Mesenchymal stem cell (in vitro differentiated cells and primary cell): Measurements from ENCODE around the gene KCNMB2.

Experiments used
- DNase-seq: peaks from one replicate; pipeline ENCODE4 v3.0.0-alpha.2; 2013
- H2AFZ ChIP-seq: one replicate; pipeline ENCODE4 v1.6.1; 2013; ENCODE audit warnings: low read depth, mild to moderate bottlenecking, control low read depth, inconsistent platforms, low read length, moderate library complexity
- H2AK5ac ChIP-seq: 2 replicates; pipeline ENCODE4 v1.6.1; 2013; ENCODE audit warnings: low read length, moderate library complexity, mild to moderate bottlenecking, inconsistent platforms; ENCODE audit not compliant: severe bottlenecking
- H2BK120ac ChIP-seq: one replicate; pipeline ENCODE4 v1.6.1; 2013; ENCODE audit warnings: low read depth, mild to moderate bottlenecking, inconsistent platforms, low read length, moderate library complexity
- H2BK12ac ChIP-seq, 2 experiments: one replicate each; pipeline ENCODE4 v1.6.1; 2013; ENCODE audit warnings: inconsistent platforms in 2 of 2, low read length in 2 of 2, mild to moderate bottlenecking in 2 of 2, moderate library complexity in 2 of 2, control low read depth in 1 of 2
- H2BK15ac ChIP-seq: one replicate; pipeline ENCODE4 v1.6.1; 2013; ENCODE audit warnings: mild to moderate bottlenecking, low read depth, inconsistent platforms; ENCODE audit not compliant: poor library complexity, severe bottlenecking
- H2BK5ac ChIP-seq: 2 replicates; pipeline ENCODE4 v1.6.1; 2013; ENCODE audit warnings: low read depth, mild to moderate bottlenecking, low read length, control low read depth, inconsistent platforms; ENCODE audit not compliant: poor library complexity, severe bottlenecking
- H3K14ac ChIP-seq, 2 experiments: one replicate each; pipeline ENCODE4 v1.6.1; 2013; ENCODE audit warnings: inconsistent platforms in 2 of 2, low read length in 2 of 2, control low read depth in 1 of 2, mild to moderate bottlenecking in 1 of 2, moderate library complexity in 1 of 2
- H3K18ac ChIP-seq, 2 experiments: one replicate each; pipeline ENCODE4 v1.6.1; 2013; ENCODE audit warnings: inconsistent platforms in 2 of 2, low read length in 2 of 2, control low read depth in 1 of 2, low read depth in 1 of 2, mild to moderate bottlenecking in 1 of 2
- H3K23ac ChIP-seq, 2 experiments: one replicate each; pipeline ENCODE4 v1.6.1; 2013; ENCODE audit warnings: inconsistent platforms in 2 of 2, low read length in 2 of 2, mild to moderate bottlenecking in 2 of 2, moderate library complexity in 2 of 2, control low read depth in 1 of 2
- H3K27ac ChIP-seq: 2 replicates; pipeline ENCODE4 v1.5.1; 2013; ENCODE audit warnings: mild to moderate bottlenecking, moderate library complexity, low read length, control low read depth, inconsistent platforms; ENCODE audit not compliant: poor library complexity, severe bottlenecking
- H3K27me3 ChIP-seq, 2 experiments: 2 replicates each; pipeline versions ENCODE4 v1.6.1 to v1.7.0; 2013; ENCODE audit warnings: low read length in 2 of 2, mild to moderate bottlenecking in 2 of 2, moderate library complexity in 2 of 2, control low read depth in 1 of 2, inconsistent platforms in 1 of 2; ENCODE audit not compliant: control insufficient read depth in 1 of 2, insufficient read depth in 1 of 2
- H3K36me3 ChIP-seq, 2 experiments: 2 replicates each; pipeline versions ENCODE4 v1.6.1 to v1.7.0; 2013; ENCODE audit warnings: low read length in 2 of 2, control low read depth in 1 of 2, inconsistent platforms in 1 of 2, low read depth in 1 of 2, mild to moderate bottlenecking in 1 of 2; ENCODE audit not compliant: insufficient read depth in 2 of 2, control insufficient read depth in 1 of 2
- H3K4ac ChIP-seq, 2 experiments: one replicate each; pipeline ENCODE4 v1.6.1; 2013; ENCODE audit warnings: inconsistent platforms in 2 of 2, low read length in 2 of 2, mild to moderate bottlenecking in 2 of 2, moderate library complexity in 2 of 2, control low read depth in 1 of 2, low read depth in 1 of 2
- H3K4me1 ChIP-seq: 2 replicates; pipeline ENCODE4 v1.6.1; 2013; ENCODE audit warnings: low read depth, low read length, control low read depth; ENCODE audit not compliant: control insufficient read depth, insufficient read depth
- H3K4me2 ChIP-seq: 2 replicates; pipeline ENCODE4 v1.6.1; 2013; ENCODE audit warnings: low read length, mild to moderate bottlenecking, inconsistent platforms; ENCODE audit not compliant: poor library complexity, severe bottlenecking
- H3K4me3 ChIP-seq, 2 experiments: 2 replicates each; pipeline versions ENCODE4 v1.5.1 to v1.7.0; 2013; ENCODE audit warnings: low read length in 2 of 2, mild to moderate bottlenecking in 2 of 2, control low read depth in 1 of 2, low read depth in 1 of 2; ENCODE audit not compliant: insufficient read depth in 1 of 2
- H3K79me1 ChIP-seq: replicated peaks from 2 replicates; pipeline ENCODE4 v1.6.1; 2013; ENCODE audit warnings: mild to moderate bottlenecking, control low read depth, low read length, inconsistent platforms; ENCODE audit not compliant: poor library complexity, severe bottlenecking
- H3K9ac ChIP-seq: 2 replicates; pipeline ENCODE4 v1.7.0; 2013; ENCODE audit warnings: mild to moderate bottlenecking, low read length, moderate library complexity
- H3K9me3 ChIP-seq: 2 replicates; pipeline ENCODE4 v1.7.0; 2013; ENCODE audit warnings: mild to moderate bottlenecking, low read length; ENCODE audit not compliant: control insufficient read depth
- H4K8ac ChIP-seq: one replicate; pipeline ENCODE4 v1.6.1; 2013; ENCODE audit warnings: inconsistent platforms, mild to moderate bottlenecking, low read length, moderate library complexity
- H4K91ac ChIP-seq: one replicate; pipeline ENCODE4 v1.6.1; 2013; ENCODE audit warnings: mild to moderate bottlenecking, low read length, inconsistent platforms
- WGBS: methylation state at CpG from one replicate; pipeline ENCODE4 v1.1.7; 2013; ENCODE audit warnings: mixed read lengths; 5-methylcytosine and 5-hydroxymethylcytosine counted together

The KCNMB2 gene

GRCh38 chr3:178684881-178685590 lies 148.8 kb downstream of the KCNMB2 start:
- H2BK120ac ChIP-seq: no peak overlapping the region
- H3K4ac ChIP-seq: no peak overlapping the region
- no peak overlapping the region for H4K91ac ChIP-seq
- no peak overlapping the region for H3K9ac ChIP-seq
- H2BK12ac ChIP-seq: no peak overlapping the region
- no peak overlapping the region for H3K27ac ChIP-seq
- H3K4me2 ChIP-seq: no peak overlapping the region
- H3K4me3 ChIP-seq: no peak overlapping the region
- no peak overlapping the region for H2AK5ac ChIP-seq
- no peaks in the 10 kb centered on the region for H3K79me1 ChIP-seq
- no peak overlapping the region for H3K23ac ChIP-seq
- no peaks in the 10 kb centered on the region for H3K36me3 ChIP-seq
- no peak overlapping the region for H3K14ac ChIP-seq
- no peak for DNase-seq
- 58% methylated on average over 1 of the region's 1 CpG for WGBS
- H3K18ac ChIP-seq: no peak overlapping the region
- no peak overlapping the region for H2BK15ac ChIP-seq
- H2AFZ ChIP-seq: no peak overlapping the region
- no peaks in the 10 kb centered on the region for H3K9me3 ChIP-seq
- no peaks in the 10 kb centered on the region for H3K27me3 ChIP-seq
- H2BK5ac ChIP-seq: no peak overlapping the region
- no peak overlapping the region for H4K8ac ChIP-seq
- no peaks in the 10 kb centered on the region for H3K4me1 ChIP-seq

GRCh38 chr3:178685591-178685906 lies 149.3 kb downstream of the KCNMB2 start:
- H3K4me3 ChIP-seq: no peak overlapping the region
- no peak overlapping the region for H3K9ac ChIP-seq
- H4K91ac ChIP-seq: no peak overlapping the region
- WGBS: no CpG with 5 or more reads among the region's 3 CpGs
- no peaks in the 10 kb centered on the region for H3K4me1 ChIP-seq
- no peaks in the 10 kb centered on the region for H3K9me3 ChIP-seq
- no peak overlapping the region for H2AFZ ChIP-seq
- no peak overlapping the region for H3K18ac ChIP-seq
- H3K4me2 ChIP-seq: no peak overlapping the region
- no peak overlapping the region for H2BK5ac ChIP-seq
- no peak overlapping the region for H2BK120ac ChIP-seq
- no peaks in the 10 kb centered on the region for H3K27me3 ChIP-seq
- H3K23ac ChIP-seq: no peak overlapping the region
- H3K36me3 ChIP-seq: no peaks in the 10 kb centered on the region
- H2BK15ac ChIP-seq: no peak overlapping the region
- H3K79me1 ChIP-seq: no peaks in the 10 kb centered on the region
- no peak overlapping the region for H2BK12ac ChIP-seq
- no peak overlapping the region for H3K27ac ChIP-seq
- no peak for DNase-seq
- H3K4ac ChIP-seq: no peak overlapping the region
- H2AK5ac ChIP-seq: no peak overlapping the region
- H3K14ac ChIP-seq: no peak overlapping the region
- no peak overlapping the region for H4K8ac ChIP-seq

- Histone ChIP-seq H3K4me3 (no peak overlapping the region), H2BK15ac (no peak overlapping the region), H3K79me1 (no peaks in the 10 kb centered on the region), H3K23ac (no peak overlapping the region), H3K4me1 (no peaks in the 10 kb centered on the region), H3K4ac (no peak overlapping the region), H2AFZ (no peak overlapping the region), H4K8ac (no peak overlapping the region), H3K36me3 (no peaks in the 10 kb centered on the region), H3K14ac (no peak overlapping the region), H3K9ac (no peak overlapping the region), H4K91ac (no peak overlapping the region), H3K9me3 (no peaks in the 10 kb centered on the region), H2BK120ac (no peak overlapping the region), H3K18ac (no peak overlapping the region), H3K27ac (no peak overlapping the region), H2BK12ac (no peak overlapping the region), H3K27me3 (no peaks in the 10 kb centered on the region), H2AK5ac (no peak overlapping the region), H3K4me2 (no peak overlapping the region), H2BK5ac (no peak overlapping the region)
- no peak for DNase-seq
- 100% methylated on average over 1 of the region's 1 CpG for WGBS
Measured at GRCh38 chr3:178686826-178687225, 150.6 kb downstream of the KCNMB2 start.

DNA sequence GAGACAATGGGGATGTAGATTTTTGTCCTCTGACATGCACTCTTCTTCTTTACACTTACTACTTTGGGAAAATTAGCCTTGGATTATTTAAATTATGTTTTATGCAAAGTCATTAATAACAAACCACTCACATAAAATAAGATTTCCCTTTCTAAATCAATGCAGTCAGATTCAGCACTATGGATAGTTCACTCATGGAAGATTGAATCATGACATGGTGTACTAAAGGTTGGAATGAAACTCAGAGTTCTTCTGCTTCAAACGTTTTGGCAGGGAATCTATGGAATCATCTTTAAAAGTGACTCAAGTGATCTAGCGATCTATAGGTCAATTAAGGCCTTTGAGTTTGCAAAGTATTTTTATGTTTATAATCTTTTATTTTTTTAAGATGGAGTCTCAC lies 154.3 kb downstream of the KCNMB2 start:
- Histone ChIP-seq H4K8ac (no peak overlapping the region), H4K91ac (no peak overlapping the region), H3K4ac (no peak overlapping the region), H3K4me2 (no peak overlapping the region), H3K36me3 (no peaks in the 10 kb centered on the region), H2BK15ac (no peak overlapping the region), H2BK5ac (no peak overlapping the region), H3K9ac (no peak overlapping the region), H3K4me3 (no peak overlapping the region), H2AFZ (no peak overlapping the region), H3K27me3 (no peaks in the 10 kb centered on the region), H2AK5ac (no peak overlapping the region), H3K23ac (no peak overlapping the region), H2BK12ac (no peak overlapping the region), H3K79me1 (no peaks in the 10 kb centered on the region), H2BK120ac (no peak overlapping the region), H3K4me1 (no peaks in the 10 kb centered on the region), H3K14ac (no peak overlapping the region), H3K27ac (no peak overlapping the region), H3K18ac (no peak overlapping the region), H3K9me3 (no peaks in the 10 kb centered on the region)
- WGBS: 50% methylated on average over 2 of the region's 2 CpGs
- DNase-seq: no peak
